HepG2 (cell line): ENCODE results near the gene CAMTA1.

Experiments
- CEBPG ChIP-seq: IDR thresholded peaks from 2 replicates; pipeline ENCODE4 v1.6.1; 2016
- PRPF4 ChIP-seq: fragments of 200-400 bp; formaldehyde crosslinking; IDR thresholded peaks from 2 replicates; pipeline ENCODE4 v1.6.1; 2016; ENCODE audit warnings: low read length, low read depth; ENCODE audit not compliant: poor library complexity, severe bottlenecking
- SIX1 ChIP-seq: sonication (generic); formaldehyde crosslinking; IDR thresholded peaks from 2 replicates; pipeline ENCODE4 v1.4.0; 2020; ENCODE audit warnings: missing genetic modification reagents, borderline replicate concordance
- SMAD3 ChIP-seq: sonication (generic); formaldehyde crosslinking; IDR thresholded peaks from 2 replicates; pipeline ENCODE4 v1.4.0; 2020; ENCODE audit warnings: missing genetic modification reagents
- SOX6 ChIP-seq, 2 experiments: fragments of 450-650 bp in 1 of 2; sonication (generic) in 1 of 2; formaldehyde crosslinking in 1 of 2; IDR thresholded peaks; 2 replicates each; pipeline versions ENCODE4 v1.4.0 to v1.6.1; 2017 to 2020; ENCODE audit warnings: antibody characterized with exemption in 1 of 2, mild to moderate bottlenecking in 1 of 2, missing genetic modification reagents in 1 of 2
- TAF1 ChIP-seq: sonication (generic); formaldehyde crosslinking; IDR thresholded peaks from 2 replicates; pipeline ENCODE4 v1.4.0; 2020; ENCODE audit warnings: missing genetic modification reagents
- TCF7 ChIP-seq: sonication (generic); IDR thresholded peaks from 2 replicates; pipeline ENCODE4 v1.6.1; 2016; ENCODE audit warnings: antibody characterized with exemption, low read depth
- TF ChIP-seq, protein P1 (sequence below): sonication (generic); formaldehyde crosslinking; IDR thresholded peaks from 2 replicates; pipeline ENCODE4 v1.5.0; 2020; ENCODE audit warnings: mild to moderate bottlenecking, missing genetic modification reagents, moderate library complexity
- TF ChIP-seq, protein P2 (sequence below): IDR thresholded peaks from 2 replicates; pipeline ENCODE4 v1.6.1; 2016; ENCODE audit warnings: missing biosample characterization, missing genetic modification reagents, low read depth
- TF ChIP-seq, protein P3 (sequence below), 2 experiments: sonication (generic) in 1 of 2; formaldehyde crosslinking in 1 of 2; IDR thresholded peaks; 2 replicates each; pipeline versions ENCODE4 v1.4.0 to v1.6.1; 2018 to 2020; ENCODE audit warnings: missing genetic modification reagents in 2 of 2, borderline replicate concordance in 1 of 2, low read depth in 1 of 2, mild to moderate bottlenecking in 1 of 2, missing biosample characterization in 1 of 2
- TF ChIP-seq, protein P4 (sequence below): sonication (generic); formaldehyde crosslinking; conservative IDR thresholded peaks from 2 replicates; pipeline ENCODE4 v1.5.0; 2020; ENCODE audit warnings: missing genetic modification reagents

DNA sequence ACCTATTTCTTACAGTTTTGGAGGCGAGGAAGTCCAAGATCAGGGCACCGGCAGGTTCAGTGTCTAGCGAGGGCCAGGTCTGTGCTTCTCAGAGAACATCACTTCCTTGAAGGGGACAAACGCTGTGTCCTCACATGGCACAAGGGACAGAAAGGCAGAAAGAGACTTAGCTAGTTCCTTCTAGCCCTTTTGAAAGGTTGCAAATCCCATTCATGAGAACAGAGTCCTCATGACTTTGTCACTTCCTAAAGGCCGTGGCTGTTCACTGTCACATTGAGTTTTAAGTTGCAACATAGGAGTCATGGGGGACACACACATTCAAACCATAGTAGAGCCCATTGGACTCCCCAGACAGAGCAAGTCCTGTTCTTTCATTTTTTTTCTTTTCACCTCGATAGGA lies 1026.2 kb downstream of the CAMTA1 start:
- TF ChIP-seq, protein P1, sequence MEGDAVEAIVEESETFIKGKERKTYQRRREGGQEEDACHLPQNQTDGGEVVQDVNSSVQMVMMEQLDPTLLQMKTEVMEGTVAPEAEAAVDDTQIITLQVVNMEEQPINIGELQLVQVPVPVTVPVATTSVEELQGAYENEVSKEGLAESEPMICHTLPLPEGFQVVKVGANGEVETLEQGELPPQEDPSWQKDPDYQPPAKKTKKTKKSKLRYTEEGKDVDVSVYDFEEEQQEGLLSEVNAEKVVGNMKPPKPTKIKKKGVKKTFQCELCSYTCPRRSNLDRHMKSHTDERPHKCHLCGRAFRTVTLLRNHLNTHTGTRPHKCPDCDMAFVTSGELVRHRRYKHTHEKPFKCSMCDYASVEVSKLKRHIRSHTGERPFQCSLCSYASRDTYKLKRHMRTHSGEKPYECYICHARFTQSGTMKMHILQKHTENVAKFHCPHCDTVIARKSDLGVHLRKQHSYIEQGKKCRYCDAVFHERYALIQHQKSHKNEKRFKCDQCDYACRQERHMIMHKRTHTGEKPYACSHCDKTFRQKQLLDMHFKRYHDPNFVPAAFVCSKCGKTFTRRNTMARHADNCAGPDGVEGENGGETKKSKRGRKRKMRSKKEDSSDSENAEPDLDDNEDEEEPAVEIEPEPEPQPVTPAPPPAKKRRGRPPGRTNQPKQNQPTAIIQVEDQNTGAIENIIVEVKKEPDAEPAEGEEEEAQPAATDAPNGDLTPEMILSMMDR (CRISPR knock-in tag) = no peak
- TF ChIP-seq SIX1 (no peak), TCF7 (no peak), CEBPG (CRISPR knock-in tag) (no peak), SOX6 (IDR thresholded peaks at IDR 0.05) (no peak), SOX6 (CRISPR knock-in tag; IDR thresholded peaks at IDR 0.05) (no peak), TAF1 (no peak), SMAD3 (CRISPR knock-in tag) (no peak), PRPF4 (no peak)
- TF ChIP-seq, protein P2, sequence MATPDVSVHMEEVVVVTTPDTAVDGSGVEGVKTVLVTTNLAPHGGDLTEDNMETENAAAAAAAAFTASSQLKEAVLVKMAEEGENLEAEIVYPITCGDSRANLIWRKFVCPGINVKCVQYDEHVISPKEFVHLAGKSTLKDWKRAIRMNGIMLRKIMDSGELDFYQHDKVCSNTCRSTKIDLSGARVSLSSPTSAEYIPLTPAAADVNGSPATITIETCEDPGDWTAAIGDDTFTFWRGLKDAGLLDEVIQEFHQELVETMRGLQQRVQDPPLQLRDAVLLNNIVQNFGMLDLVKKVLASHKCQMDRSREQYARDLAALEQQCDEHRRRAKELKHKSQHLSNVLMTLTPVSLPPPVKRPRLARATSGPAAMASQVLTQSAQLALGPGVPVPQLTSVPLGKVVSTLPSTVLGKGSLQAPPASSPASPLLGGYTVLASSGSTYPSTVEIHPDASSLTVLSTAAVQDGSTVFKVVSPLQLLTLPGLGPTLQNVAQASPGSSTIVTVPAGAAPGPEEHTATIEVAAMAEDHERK = no peak
- TF ChIP-seq, protein P3, sequence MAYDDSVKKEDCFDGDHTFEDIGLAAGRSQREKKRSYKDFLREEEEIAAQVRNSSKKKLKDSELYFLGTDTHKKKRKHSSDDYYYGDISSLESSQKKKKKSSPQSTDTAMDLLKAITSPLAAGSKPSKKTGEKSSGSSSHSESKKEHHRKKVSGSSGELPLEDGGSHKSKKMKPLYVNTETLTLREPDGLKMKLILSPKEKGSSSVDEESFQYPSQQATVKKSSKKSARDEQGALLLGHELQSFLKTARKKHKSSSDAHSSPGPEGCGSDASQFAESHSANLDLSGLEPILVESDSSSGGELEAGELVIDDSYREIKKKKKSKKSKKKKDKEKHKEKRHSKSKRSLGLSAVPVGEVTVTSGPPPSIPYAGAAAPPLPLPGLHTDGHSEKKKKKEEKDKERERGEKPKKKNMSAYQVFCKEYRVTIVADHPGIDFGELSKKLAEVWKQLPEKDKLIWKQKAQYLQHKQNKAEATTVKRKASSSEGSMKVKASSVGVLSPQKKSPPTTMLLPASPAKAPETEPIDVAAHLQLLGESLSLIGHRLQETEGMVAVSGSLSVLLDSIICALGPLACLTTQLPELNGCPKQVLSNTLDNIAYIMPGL (CRISPR knock-in tag; IDR thresholded peaks at IDR 0.05; ENCODE audit: borderline replicate concordance in 1 of 2, low read depth in 1 of 2) = no peak
- TF ChIP-seq, protein P4, sequence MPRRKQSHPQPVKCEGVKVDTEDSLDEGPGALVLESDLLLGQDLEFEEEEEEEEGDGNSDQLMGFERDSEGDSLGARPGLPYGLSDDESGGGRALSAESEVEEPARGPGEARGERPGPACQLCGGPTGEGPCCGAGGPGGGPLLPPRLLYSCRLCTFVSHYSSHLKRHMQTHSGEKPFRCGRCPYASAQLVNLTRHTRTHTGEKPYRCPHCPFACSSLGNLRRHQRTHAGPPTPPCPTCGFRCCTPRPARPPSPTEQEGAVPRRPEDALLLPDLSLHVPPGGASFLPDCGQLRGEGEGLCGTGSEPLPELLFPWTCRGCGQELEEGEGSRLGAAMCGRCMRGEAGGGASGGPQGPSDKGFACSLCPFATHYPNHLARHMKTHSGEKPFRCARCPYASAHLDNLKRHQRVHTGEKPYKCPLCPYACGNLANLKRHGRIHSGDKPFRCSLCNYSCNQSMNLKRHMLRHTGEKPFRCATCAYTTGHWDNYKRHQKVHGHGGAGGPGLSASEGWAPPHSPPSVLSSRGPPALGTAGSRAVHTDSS = no peak
